SK-N-SH treated with all-trans-retinoic acid at 6 μM for 48 hours (cell line): ENCODE measurements around the gene INSYN1.

ENCODE experiments used
- ARNTL ChIP-seq: fragments of 450-650 bp; formaldehyde crosslinking; IDR thresholded peaks from 2 replicates; pipeline ENCODE4 v1.5.0; 2020; ENCODE audit warnings: low read depth, mild to moderate bottlenecking, moderate library complexity, borderline replicate concordance
- ISL1 ChIP-seq: fragments of 250-450 bp; sonication (Bioruptor Pico); IDR thresholded peaks from 2 replicates; pipeline ENCODE4 v2.1.2; 2022; ENCODE audit warnings: mild to moderate bottlenecking, moderate library complexity
- OSR1 ChIP-seq: fragments of 250-450 bp; sonication (Bioruptor Pico); IDR thresholded peaks from 2 replicates; pipeline ENCODE4 v1.8.0; 2022; ENCODE audit warnings: moderate library complexity, mild to moderate bottlenecking, inconsistent platforms
- PPARA ChIP-seq: fragments of 250-450 bp; sonication (Bioruptor Pico); IDR thresholded peaks from 2 replicates; pipeline ENCODE4 v1.5.0; 2020; ENCODE audit warnings: mild to moderate bottlenecking, borderline replicate concordance
- RARB ChIP-seq: fragments of 250-450 bp; sonication (Bioruptor Pico); IDR thresholded peaks from 2 replicates; pipeline ENCODE4 v1.8.0; 2021; ENCODE audit warnings: mild to moderate bottlenecking, moderate library complexity
- TOX ChIP-seq: fragments of 250-450 bp; sonication (Bioruptor Pico); IDR thresholded peaks from 2 replicates; pipeline ENCODE4 v1.8.0; 2021; ENCODE audit warnings: mild to moderate bottlenecking, moderate library complexity, borderline replicate concordance
- ZFP30 ChIP-seq: fragments of 450-650 bp; formaldehyde crosslinking; IDR thresholded peaks from 2 replicates; pipeline ENCODE4 v1.5.0; 2022; ENCODE audit warnings: mild to moderate bottlenecking, moderate library complexity
- ZNF70 ChIP-seq: fragments of 450-650 bp; formaldehyde crosslinking; IDR thresholded peaks from 2 replicates; pipeline ENCODE4 v1.5.0; 2020; ENCODE audit warnings: mild to moderate bottlenecking, moderate library complexity
- TF ChIP-seq, protein P1 (sequence below): fragments of 250-450 bp; sonication (Bioruptor Pico); IDR thresholded peaks from 2 replicates; pipeline ENCODE4 v1.5.0; 2020; ENCODE audit warnings: mild to moderate bottlenecking, moderate library complexity

DNA sequence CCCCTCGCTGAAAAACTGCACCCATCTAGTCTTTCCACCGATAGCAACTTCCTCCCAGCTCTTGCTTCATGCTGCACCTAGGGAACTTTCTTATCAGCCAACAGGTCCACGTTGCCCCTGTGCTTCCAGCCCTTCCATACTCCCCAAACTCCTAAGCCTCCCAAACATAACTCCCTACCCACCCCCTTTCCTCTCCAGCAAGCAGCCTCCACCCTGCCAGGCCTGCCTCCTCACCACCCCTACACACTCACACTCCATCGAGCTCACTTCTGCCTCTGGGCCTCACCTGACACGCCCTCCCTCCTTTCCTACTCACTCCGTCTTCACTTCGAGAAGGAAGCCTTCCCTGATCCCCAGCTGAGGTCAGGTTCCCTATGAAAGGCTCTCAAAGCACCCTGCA, 8.1 kb downstream of the INSYN1 start:
- TF ChIP-seq RARB (CRISPR knock-in tag) (no peak), PPARA (CRISPR knock-in tag) (no peak), ARNTL (CRISPR knock-in tag) (no peak), ZFP30 (CRISPR knock-in tag) (no peak), TOX (CRISPR knock-in tag) (no peak), OSR1 (CRISPR knock-in tag) (no peak), ISL1 (CRISPR knock-in tag) (no peak), ZNF70 (CRISPR knock-in tag) (no peak)
- TF ChIP-seq, protein P1, sequence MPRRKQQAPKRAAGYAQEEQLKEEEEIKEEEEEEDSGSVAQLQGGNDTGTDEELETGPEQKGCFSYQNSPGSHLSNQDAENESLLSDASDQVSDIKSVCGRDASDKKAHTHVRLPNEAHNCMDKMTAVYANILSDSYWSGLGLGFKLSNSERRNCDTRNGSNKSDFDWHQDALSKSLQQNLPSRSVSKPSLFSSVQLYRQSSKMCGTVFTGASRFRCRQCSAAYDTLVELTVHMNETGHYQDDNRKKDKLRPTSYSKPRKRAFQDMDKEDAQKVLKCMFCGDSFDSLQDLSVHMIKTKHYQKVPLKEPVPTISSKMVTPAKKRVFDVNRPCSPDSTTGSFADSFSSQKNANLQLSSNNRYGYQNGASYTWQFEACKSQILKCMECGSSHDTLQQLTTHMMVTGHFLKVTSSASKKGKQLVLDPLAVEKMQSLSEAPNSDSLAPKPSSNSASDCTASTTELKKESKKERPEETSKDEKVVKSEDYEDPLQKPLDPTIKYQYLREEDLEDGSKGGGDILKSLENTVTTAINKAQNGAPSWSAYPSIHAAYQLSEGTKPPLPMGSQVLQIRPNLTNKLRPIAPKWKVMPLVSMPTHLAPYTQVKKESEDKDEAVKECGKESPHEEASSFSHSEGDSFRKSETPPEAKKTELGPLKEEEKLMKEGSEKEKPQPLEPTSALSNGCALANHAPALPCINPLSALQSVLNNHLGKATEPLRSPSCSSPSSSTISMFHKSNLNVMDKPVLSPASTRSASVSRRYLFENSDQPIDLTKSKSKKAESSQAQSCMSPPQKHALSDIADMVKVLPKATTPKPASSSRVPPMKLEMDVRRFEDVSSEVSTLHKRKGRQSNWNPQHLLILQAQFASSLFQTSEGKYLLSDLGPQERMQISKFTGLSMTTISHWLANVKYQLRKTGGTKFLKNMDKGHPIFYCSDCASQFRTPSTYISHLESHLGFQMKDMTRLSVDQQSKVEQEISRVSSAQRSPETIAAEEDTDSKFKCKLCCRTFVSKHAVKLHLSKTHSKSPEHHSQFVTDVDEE (CRISPR knock-in tag): no peak
